ENCODE measurements around the gene RBBP8NL.

GRCh38 chr20:62369815-62370114, 57.6 kb downstream of the RBBP8NL start:
- TF ChIP-seq PREB (CRISPR knock-in tag; IDR thresholded peaks at IDR 0.05; ENCODE audit: borderline replicate concordance) (no peak), CTCF (IDR thresholded peaks at IDR 0.05) (no peak), ATF2 (CRISPR knock-in tag; IDR thresholded peaks at IDR 0.05; ENCODE audit: borderline replicate concordance, low read depth) (no peak), JUN (CRISPR knock-in tag; IDR thresholded peaks at IDR 0.05) (no peak)

Measured in WTC11 (cell line).